CD4-positive, alpha-beta T cell treated with Interleukin-10 for 1 hour (primary cell): Measurements from ENCODE around the gene C22orf31.
A peak's percentile ranks its signal among the peaks of the same experiment; 100 is the strongest.
"Not testable (repeated sequence)": the region's sequence is repeated elsewhere in the genome, so short reads cannot be mapped to it uniquely, and the experiment has no call there.

Source experiments
- DNase-seq: peaks from one replicate; pipeline ENCODE4 v3.0.0-alpha.2; 2020

C22orf31 gene

DNA sequence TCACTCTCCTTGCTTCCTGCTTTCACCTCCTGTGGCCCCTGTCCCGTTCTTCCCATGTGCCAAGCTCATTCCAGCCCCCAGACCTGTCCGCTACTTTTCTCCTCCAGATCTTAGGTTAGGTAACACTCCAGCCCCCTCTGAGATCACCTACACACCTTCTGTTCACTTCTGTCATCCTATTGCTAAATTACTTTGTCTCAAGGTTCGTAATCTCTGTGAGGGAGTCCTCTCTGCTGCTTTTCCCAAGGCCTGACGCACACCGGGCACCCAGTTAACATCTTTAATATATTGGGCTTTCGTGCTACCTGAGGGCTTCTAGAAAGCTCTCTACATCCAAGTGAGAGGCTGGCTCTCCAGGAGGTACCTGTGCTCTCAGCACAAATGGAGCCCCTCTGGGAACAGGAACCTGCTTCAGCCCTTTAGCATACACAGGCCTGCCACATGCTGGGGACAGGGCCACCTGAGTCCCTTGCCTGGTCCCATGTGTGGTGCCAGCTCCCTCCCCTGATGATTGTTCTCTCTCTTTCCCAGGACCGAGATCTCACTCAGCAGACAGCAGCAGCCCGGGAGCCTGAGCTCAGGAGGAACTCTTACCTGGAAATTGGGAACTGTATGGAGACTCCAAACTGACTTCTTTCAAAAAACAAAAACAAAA lies 8.5 kb downstream of the C22orf31 start:
- no peak for DNase-seq

GRCh38 chr22:29050457-29050856 lies 11.2 kb downstream of the C22orf31 start:
- no peak for DNase-seq

DNA sequence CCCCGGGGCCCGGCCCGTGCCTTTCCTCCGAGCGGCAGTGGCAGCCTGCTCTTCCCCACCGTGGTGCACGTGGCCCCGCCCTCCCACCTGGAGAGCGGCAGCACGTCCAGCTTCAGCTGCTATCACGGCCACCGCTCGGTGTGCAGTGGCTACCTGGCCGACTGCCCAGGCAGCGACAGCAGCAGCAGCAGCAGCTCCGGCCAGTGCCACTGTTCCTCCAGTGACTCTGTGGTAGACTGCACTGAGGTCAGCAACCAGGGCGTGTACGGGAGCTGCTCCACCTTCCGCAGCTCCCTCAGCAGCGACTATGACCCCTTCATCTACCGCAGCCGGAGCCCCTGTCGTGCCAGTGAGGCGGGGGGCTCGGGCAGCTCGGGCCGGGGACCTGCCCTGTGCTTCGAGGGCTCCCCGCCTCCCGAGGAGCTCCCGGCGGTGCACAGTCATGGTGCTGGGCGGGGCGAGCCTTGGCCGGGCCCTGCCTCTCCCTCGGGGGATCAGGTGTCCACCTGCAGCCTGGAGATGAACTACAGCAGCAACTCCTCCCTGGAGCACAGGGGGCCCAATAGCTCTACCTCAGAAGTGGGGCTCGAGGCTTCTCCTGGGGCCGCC lies 11.9 kb downstream of the C22orf31 start:
- no peak for DNase-seq

DNA sequence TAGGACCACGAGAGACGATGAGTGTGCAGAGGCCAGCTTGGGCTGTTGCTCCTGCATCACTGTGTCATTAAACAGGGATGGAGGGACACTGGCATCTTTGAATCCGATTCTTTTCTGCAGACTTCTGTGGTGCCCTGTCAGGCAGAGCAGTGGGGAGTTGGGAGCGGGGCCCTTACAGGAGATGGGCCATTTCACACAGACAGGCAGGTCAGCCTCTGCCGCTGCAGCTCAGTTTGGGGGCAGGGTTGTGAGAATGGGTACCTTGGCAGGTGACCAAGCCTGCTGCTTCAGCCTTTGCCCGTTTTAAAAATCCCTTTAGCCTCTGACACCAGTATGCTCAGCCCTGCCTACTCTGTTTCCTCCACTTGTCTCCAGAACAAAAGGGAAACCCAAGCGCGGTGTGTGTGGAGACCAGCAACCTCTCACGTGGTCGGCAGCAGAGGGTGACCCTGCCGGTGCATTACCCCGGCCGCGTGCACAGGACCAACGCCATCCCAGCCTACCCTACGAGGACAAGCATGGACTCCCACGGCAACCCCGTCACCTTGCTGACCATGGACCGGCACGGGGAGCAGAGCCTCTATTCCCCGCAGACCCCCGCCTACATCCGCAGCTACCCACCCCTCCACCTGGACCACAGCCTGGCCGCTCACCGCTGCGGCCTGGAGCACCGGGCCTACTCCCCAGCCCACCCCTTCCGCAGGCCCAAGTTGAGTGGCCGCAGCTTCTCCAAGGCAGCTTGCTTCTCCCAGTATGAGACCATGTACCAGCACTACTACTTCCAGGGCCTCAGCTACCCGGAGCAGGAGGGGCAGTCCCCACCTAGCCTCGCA lies 12.6 kb downstream of the C22orf31 start:
- no peak for DNase-seq

- no peak for DNase-seq
These were observed 16.9 kb downstream of the C22orf31 start for GRCh38 chr22:29044657-29045176.

DNA sequence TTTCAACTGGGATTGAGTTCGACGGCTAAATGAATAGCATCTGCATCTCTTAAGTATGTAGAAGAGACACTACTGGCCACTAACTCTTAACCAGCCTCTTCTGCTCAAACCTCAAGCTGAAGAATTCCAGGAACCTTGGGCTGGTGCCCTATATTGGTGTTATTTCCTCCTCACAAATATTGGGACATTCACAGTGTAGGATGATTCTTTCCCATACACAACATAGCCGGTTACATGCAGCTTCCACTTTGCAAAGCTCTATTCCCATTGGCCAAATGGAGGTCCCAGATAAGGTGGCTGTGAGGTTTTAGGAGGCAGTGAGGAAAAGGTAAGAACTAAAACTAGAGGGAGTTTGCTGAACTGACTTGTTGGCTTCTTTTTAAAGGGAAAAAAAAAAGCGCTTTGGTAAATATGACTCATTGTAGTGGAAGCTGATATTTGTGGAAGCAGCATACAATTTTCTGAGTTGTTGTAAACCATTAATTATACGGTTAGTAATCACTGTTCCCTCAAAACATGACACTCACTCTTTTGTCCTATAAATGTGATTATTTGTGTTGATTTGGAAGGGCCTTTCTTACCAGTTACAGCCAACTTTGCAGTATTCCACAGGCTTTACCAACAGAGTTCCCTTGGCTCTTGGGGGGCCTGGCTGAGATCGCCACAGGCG lies 17.6 kb downstream of the C22orf31 start:
- DNase-seq: no peak

DNA sequence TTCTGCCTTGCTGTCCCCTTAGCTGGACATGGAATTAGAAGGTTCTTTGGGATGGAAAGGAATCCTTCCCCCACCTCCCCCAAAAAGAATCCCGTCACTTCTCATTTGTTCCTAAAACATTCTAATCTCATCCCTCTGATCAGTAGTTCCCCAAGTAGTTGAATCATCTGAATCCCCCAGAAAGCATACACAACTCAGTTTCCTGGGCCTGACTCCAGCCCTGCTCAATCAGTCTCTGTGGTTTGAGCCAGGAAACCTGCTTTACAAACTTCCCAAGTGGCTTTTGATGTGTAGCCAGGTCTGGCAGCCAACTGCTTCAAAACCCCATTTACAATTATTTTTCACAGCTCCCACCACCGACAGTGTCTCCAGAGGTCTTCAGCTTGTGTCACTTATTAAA lies 20.2 kb downstream of the C22orf31 start:
- DNase-seq: no peak

DNA sequence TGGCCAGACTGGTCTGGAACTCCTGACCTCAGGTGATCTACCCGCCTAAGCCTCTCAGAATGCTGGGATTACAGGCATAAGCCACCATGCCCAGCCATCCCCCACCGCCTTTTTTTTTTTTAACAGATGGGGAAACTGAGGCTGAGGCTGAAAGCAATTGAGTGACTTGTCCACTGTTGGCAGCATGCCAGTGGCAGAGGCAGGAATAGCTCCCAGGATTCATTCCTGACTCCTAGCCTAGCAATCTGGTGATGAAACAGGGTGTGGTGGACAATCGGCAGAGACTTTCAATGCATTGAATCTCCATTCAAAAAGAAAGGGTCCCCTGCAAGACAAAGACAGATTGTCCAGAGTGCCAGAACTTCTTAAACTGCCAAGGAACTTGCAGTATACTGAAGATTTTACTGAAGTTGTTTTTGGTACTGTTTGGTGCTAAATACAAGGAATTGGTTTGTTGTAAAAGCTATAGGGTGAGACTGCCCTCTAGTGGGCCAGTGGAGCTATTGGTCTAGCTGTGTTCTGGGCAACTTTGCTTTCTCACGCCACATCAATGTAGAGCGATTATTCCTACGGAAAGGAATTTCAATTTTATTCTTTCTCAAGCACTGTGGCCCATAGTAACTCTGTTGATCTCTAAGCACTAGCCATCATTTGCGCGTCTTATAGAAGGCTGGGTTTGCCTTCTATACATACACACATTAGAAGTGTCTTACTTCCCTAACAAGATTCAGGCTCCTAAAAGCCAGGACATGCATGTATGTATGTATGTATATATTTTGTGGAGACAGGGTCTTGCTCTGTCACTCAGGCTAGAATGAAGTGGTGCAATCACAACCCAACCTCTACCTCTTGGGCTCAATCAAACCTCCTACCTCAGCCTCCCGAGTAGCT lies 21.0 kb downstream of the C22orf31 start:
- DNase-seq: peak; percentile 73

DNA sequence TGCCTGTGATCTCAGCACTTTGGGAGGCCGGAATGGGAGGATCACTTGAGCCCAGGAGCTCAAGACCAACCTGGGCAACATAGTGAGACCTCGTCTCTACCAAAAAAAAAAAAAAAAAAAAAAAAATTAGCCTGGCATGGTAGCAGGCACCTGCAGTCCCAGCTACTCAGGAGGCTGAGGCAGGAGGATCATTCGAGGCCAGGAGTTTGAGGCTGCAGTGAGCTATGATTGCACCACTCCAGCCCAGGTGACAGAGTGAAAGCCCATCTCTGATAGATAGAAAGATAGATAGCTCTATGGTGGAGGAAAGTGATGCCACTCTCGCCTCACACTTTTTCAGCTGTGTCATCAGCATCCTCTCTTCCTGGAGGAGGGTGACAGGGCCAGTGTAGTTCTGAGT lies 21.9 kb downstream of the C22orf31 start:
- not testable (repeated sequence) for DNase-seq

GRCh38 chr22:29039148-29039547 lies 22.5 kb downstream of the C22orf31 start:
- no peak for DNase-seq

- DNase-seq: no peak
These were observed 24.2 kb downstream of the C22orf31 start for GRCh38 chr22:29037340-29037932.

- DNase-seq: no peak
These were observed 29.0 kb downstream of the C22orf31 start for GRCh38 chr22:29032584-29032983.

DNA sequence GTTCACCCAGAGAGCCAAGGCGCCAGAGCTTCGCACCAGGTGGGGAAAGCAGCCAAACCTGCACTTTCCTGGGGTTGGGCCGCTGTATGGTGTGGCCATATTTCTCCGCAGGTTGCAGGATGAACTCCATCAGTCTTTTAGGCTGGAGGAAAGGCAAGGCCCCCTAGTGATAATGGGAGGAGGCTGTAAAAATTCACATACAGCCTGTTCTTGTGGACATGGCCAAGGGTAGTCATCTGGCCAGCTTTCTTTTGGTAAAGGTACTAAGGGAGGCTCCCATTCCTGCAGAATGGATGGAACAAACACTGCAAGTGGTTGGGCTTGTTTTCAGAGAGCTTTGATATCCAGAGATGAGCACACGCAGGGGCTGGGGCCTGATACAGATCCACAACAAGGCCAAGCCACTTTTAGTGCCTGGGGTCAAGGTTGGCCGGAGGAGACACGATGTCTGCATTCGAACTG lies 29.6 kb downstream of the C22orf31 start:
- DNase-seq: no peak

DNA sequence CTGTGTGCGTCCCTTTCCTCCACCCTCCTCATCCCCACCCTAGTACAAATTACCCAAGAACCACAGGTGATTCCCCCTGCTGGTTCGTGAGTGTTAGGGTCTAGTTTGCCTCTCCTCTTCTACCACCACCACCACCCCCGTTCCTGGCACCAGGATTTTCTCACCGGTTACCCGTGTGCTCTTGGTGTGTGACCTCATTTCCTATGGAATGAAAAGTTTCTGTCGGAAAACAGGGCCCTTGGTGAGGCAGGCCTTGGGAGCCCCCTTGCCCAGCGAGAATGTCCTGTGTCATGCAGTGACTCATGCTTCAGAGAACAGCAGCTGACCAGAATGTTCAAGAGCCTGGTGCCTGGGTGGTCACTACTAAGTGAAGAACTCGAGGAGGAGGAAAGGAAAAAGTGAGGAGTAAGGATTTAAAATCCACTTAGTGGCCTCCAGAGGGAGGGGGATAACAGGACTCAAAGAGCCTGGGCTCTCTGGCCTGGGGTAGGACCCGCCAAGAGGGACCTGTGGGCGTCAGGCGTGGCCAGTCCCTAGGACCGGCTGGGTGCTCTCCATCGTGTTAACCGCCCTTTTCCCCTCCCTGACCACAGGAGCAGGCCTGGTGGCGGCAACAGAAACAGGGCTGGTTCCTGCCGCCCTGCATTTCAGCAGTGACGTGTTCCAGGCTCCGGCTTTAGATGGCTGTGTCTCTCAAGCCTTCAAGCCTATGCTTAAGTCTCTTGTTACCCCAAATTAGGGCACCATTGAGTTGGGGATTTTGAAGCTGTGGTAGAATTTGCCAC lies 30.2 kb downstream of the C22orf31 start:
- no peak for DNase-seq

- DNase-seq: no peak
These were observed 30.9 kb downstream of the C22orf31 start for GRCh38 chr22:29030618-29031226.

GRCh38 chr22:29030016-29030617 lies 31.5 kb downstream of the C22orf31 start:
- peak; percentile 2 for DNase-seq

- no peak for DNase-seq
These were observed 32.2 kb downstream of the C22orf31 start for GRCh38 chr22:29029202-29030000.

- no peak for DNase-seq
These were observed 33.2 kb downstream of the C22orf31 start for GRCh38 chr22:29028468-29028867.

- DNase-seq: no peak
These were observed 35.1 kb downstream of the C22orf31 start for GRCh38 chr22:29026579-29026978.
